Peyer's patch (tissue), 4 donors: ENCODE measurements around the gene NALCN.

Source experiments
- POLR2A ChIP-seq, 2 donors: fragments of 450-650 bp; IDR thresholded peaks; one replicate each; pipeline ENCODE4 v1.5.1; 2017; ENCODE audit warnings: antibody characterized with exemption in 2 of 2, mild to moderate bottlenecking in 2 of 2, moderate library complexity in 2 of 2
- TF ChIP-seq, protein P1 (sequence below), 6 experiments: fragments of 450-650 bp in 4 of 6; fragments of 200-600 bp in 2 of 6; sonication (generic) in 1 of 6; IDR thresholded peaks; one replicate each; pipeline ENCODE4 v1.5.1; 2017 to 2019; ENCODE audit warnings: antibody characterized with exemption in 6 of 6, mild to moderate bottlenecking in 3 of 6, moderate library complexity in 1 of 6

DNA sequence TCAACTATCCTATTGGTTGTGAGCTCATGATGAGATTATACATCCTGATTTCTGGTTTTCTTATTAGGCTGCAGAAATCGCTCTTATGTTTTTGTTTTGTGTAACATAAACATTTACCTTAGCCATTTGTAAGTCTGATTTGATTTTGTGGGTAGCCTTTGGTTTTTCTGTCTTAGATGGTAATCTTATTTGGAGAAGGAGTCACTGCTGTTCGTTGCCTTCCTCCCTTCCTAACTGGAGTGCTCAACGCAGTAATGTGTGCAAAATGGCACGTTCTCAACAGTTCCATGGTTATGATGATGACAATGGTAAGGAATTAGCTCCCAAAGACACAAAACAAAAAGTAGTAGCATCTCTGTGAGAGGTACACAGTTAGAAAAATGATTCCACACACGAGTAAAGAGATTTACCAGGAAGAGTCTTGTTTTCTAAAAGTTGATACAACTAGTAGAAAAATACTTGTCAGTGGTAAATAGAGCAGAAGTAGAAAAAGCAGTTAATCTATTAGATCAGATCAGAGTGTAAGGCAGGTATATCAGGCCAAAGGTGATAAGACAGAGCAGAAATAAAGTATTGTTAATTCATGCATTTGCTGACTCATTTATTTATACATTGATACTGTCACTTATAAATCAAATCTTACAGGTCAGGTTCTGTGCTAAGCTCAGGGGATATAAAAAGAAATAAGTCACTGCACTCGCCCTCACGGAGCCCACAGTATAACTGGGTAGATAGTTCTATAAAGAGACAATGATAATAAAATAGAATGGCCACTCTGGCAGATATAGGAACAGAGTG is 270.0 kb downstream of the NALCN start:
- TF ChIP-seq, protein P1, sequence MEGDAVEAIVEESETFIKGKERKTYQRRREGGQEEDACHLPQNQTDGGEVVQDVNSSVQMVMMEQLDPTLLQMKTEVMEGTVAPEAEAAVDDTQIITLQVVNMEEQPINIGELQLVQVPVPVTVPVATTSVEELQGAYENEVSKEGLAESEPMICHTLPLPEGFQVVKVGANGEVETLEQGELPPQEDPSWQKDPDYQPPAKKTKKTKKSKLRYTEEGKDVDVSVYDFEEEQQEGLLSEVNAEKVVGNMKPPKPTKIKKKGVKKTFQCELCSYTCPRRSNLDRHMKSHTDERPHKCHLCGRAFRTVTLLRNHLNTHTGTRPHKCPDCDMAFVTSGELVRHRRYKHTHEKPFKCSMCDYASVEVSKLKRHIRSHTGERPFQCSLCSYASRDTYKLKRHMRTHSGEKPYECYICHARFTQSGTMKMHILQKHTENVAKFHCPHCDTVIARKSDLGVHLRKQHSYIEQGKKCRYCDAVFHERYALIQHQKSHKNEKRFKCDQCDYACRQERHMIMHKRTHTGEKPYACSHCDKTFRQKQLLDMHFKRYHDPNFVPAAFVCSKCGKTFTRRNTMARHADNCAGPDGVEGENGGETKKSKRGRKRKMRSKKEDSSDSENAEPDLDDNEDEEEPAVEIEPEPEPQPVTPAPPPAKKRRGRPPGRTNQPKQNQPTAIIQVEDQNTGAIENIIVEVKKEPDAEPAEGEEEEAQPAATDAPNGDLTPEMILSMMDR (IDR thresholded peaks at IDR 0.05): no peak
- TF ChIP-seq POLR2A (IDR thresholded peaks at IDR 0.05): no peak
